MM.1S (cell line): ENCODE measurements around the gene HOXC9.

Source experiments
- EZH2 ChIP-seq: fragments of 300-600 bp; sonication (generic); optimal IDR thresholded peaks from 2 replicates; pipeline ENCODE3; 2017; ENCODE audit warnings: low read depth, mild to moderate bottlenecking, antibody characterized with exemption, low read length, mixed read lengths
- EZH2phosphoT487 ChIP-seq: fragments of 300-600 bp; sonication (generic); IDR thresholded peaks from 2 replicates; pipeline ENCODE4 v1.6.1; 2018; ENCODE audit warnings: antibody characterized with exemption, low read length
- TF ChIP-seq, protein P1 (sequence below): fragments of 300-600 bp; sonication (generic); IDR thresholded peaks from 2 replicates; pipeline ENCODE4 v1.5.1; 2016; ENCODE audit warnings: antibody characterized with exemption, low read length, mixed read lengths

DNA sequence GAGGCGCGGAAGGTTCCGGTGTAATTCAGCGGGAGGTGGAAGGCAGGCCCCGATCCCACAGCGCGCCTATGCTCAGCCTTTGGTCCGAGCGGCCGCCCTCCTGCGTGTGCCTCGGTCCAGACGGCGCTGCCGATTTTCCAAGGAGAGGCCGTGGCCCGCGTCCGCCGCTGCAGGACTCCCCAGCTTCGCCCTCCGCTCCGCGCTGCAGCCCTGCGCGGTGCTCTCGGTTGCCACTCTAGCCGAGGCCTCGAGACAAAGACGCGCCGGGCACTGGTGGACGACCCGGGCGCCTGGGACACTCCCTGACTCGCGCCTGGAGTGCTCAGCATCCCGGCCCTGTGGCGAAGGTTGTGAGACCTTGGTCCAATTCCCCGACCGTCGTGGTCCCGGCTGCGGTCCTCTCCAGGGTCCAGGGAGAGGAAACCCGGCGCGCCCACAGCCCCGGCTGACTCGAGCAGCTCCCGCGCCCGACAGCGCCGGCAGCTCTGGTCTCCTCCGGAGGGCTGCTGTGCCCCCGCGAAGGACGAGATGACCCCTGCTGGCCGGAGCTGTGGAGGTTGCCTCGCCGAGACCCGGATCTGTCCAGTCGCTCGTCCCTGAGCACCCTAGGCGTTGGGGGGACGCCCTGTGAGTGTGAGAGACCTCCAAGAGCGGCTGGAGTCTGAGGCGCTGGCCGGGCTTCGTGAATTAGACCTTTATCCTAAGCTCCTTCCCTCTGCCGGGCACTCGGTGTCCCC lies 38.8 kb upstream of the HOXC9 start:
- TF ChIP-seq, protein P1, sequence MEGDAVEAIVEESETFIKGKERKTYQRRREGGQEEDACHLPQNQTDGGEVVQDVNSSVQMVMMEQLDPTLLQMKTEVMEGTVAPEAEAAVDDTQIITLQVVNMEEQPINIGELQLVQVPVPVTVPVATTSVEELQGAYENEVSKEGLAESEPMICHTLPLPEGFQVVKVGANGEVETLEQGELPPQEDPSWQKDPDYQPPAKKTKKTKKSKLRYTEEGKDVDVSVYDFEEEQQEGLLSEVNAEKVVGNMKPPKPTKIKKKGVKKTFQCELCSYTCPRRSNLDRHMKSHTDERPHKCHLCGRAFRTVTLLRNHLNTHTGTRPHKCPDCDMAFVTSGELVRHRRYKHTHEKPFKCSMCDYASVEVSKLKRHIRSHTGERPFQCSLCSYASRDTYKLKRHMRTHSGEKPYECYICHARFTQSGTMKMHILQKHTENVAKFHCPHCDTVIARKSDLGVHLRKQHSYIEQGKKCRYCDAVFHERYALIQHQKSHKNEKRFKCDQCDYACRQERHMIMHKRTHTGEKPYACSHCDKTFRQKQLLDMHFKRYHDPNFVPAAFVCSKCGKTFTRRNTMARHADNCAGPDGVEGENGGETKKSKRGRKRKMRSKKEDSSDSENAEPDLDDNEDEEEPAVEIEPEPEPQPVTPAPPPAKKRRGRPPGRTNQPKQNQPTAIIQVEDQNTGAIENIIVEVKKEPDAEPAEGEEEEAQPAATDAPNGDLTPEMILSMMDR = no peak
- no peak for TF ChIP-seq EZH2
- TF ChIP-seq EZH2phosphoT487 = no peak
